Naive B cell (primary cell): ENCODE measurements around the gene N4BP2L1. TPM values are rescaled to one million over a fixed set of nuclear protein-coding genes. Genes with fewer than 3 reads are reported as not detected.

Experiments used
- ATAC-seq, 2 donors: fragments of 150-1000 bp; cut with Tn5 transposase; 2 replicates each; pipeline ENCODE4 v1.10.0; 2021; ENCODE audit warnings: low read depth in 2 of 2, mild to moderate bottlenecking in 2 of 2, moderate library complexity in 2 of 2
- DNase-seq: peaks from one replicate; pipeline ENCODE4 v3.0.0; 2022
- H3K27ac Mint-ChIP-seq, 6 donors: one replicate each; pipeline ENCODE4 v1.8.0; 2020 to 2022; ENCODE audit warnings: mild to moderate bottlenecking in 6 of 6, mixed read lengths in 6 of 6, moderate library complexity in 5 of 6, inconsistent platforms in 2 of 6
- H3K27me3 Mint-ChIP-seq, 3 donors: one replicate each; pipeline ENCODE4 v1.8.0; 2021 to 2022; ENCODE audit warnings: mixed read lengths in 3 of 3, mild to moderate bottlenecking in 1 of 3
- H3K36me3 Mint-ChIP-seq, 2 donors: one replicate each; pipeline ENCODE4 v1.8.0; 2020 to 2022; ENCODE audit warnings: mixed read lengths in 2 of 2, inconsistent platforms in 1 of 2, mild to moderate bottlenecking in 1 of 2
- H3K4me1 Mint-ChIP-seq, 3 donors: one replicate each; pipeline ENCODE4 v1.8.0; 2020 to 2022; ENCODE audit warnings: mixed read lengths in 3 of 3, inconsistent platforms in 1 of 3, mild to moderate bottlenecking in 1 of 3, moderate library complexity in 1 of 3
- H3K4me3 Mint-ChIP-seq, 8 donors: one replicate each; pipeline ENCODE4 v1.8.0; 2020 to 2022; ENCODE audit warnings: mild to moderate bottlenecking in 8 of 8, mixed read lengths in 8 of 8, moderate library complexity in 8 of 8, inconsistent platforms in 2 of 8
- H3K9me3 Mint-ChIP-seq, 7 donors: one replicate each; pipeline ENCODE4 v1.8.0; 2020 to 2022; ENCODE audit warnings: mixed read lengths in 7 of 7, mild to moderate bottlenecking in 5 of 7, inconsistent platforms in 2 of 7, moderate library complexity in 1 of 7
- polyA plus RNA-seq, 6 donors: library from polyadenylated mRNA; unstranded; fragments of 300-500 nt; fragmentation: Illumina TruSeq; gene quantifications; one replicate each; pipeline ENCODE4 v1.2.3, GENCODE V29; 2021; ENCODE audit warnings: low read depth in 6 of 6

Gene N4BP2L1
- polyA plus RNA-seq, 6 donors from 2014 or later = 77.0 to 152 (median 99.1) TPM

- ATAC-seq (no peak), DNase-seq (no peak)
- Mint-ChIP-seq H3K36me3 (peaks cover 3 to 15% of the 10 kb centered on the region in 2 donors), H3K27ac (no peak overlapping the region), H3K4me3 (no peak overlapping the region), H3K4me1 (peaks cover 1 to 4% (median 2%) of the 10 kb centered on the region in 3 donors), H3K9me3 (peaks cover 0 to 13% (median 5%) of the 10 kb centered on the region in 7 donors), H3K27me3 (no peaks in the 10 kb centered on the region)
Observed at GRCh38 chr13:32448972-32449371, 21.0 kb upstream of the N4BP2L1 start.

- Mint-ChIP-seq H3K9me3 (peaks cover 0 to 13% (median 5%) of the 10 kb centered on the region in 7 donors), H3K27me3 (no peaks in the 10 kb centered on the region), H3K36me3 (peaks cover 0 to 10% of the 10 kb centered on the region in 2 donors), H3K4me3 (no peak overlapping the region), H3K27ac (peak overlapping the region in 1 of 6 donors; percentile 49), H3K4me1 (peaks cover 8 to 14% (median 9%) of the 10 kb centered on the region in 3 donors)
- no peak for ATAC-seq
- no peak for DNase-seq
Observed at GRCh38 chr13:32447894-32448623, 20.1 kb upstream of the N4BP2L1 start.

DNA sequence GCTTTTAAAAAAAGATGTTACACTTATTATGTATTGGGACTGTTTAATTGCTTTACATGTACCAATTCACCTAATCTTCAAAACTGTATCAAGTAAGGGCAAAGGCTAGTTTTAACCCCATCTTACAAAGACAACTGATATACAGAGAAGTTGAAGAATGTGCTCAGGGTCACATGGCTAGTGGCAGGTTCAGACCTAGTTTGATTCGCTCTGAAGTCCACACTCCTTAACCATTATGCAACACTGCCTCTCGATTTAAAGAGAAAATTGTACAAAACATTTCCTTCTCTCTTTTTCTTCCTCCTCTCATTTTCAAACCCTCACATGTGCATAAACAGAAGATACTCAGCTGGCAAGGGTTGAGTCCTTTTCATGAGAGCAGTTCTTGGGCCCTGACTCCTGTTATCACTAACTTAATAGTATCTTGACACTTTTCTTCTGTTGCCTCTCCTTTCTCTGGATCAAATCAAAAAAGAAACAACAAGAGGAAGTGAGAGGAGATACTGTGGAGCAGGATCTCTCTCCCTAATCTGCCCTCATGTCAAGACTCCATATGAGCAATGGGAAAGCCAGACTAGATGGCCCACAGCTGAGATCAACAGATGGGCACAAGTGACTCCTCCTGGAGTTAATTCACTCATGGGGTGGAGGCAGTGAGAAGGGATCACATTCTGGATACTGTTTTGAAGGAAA is 19.0 kb upstream of the N4BP2L1 start:
- H3K27ac Mint-ChIP-seq = peak overlapping the region in 4 of 6 donors; percentile 4 to 72 (median 36)
- no peaks in the 10 kb centered on the region for H3K27me3 Mint-ChIP-seq
- peaks cover 10 to 17% (median 12%) of the 10 kb centered on the region in 3 donors for H3K4me1 Mint-ChIP-seq
- DNase-seq = no peak
- peaks cover 0 to 10% of the 10 kb centered on the region in 2 donors for H3K36me3 Mint-ChIP-seq
- H3K4me3 Mint-ChIP-seq = no peak overlapping the region
- ATAC-seq = no peak
- H3K9me3 Mint-ChIP-seq = peaks cover 0 to 6% (median 2%) of the 10 kb centered on the region in 7 donors

GRCh38 chr13:32446220-32446619 is 18.3 kb upstream of the N4BP2L1 start:
- Mint-ChIP-seq H3K4me3 (no peak overlapping the region), H3K27ac (no peak overlapping the region), H3K9me3 (peaks cover 0 to 4% (median 2%) of the 10 kb centered on the region in 7 donors), H3K36me3 (peaks cover 0 to 7% of the 10 kb centered on the region in 2 donors), H3K4me1 (peaks cover 10 to 17% (median 12%) of the 10 kb centered on the region in 3 donors), H3K27me3 (no peaks in the 10 kb centered on the region)
- DNase-seq (no peak), ATAC-seq (no peak)

GRCh38 chr13:32445461-32445860 is 17.5 kb upstream of the N4BP2L1 start:
- H3K9me3 Mint-ChIP-seq = no peaks in the 10 kb centered on the region
- H3K27ac Mint-ChIP-seq = no peak overlapping the region
- H3K4me3 Mint-ChIP-seq = no peak overlapping the region
- ATAC-seq (no peak), DNase-seq (no peak)
- H3K4me1 Mint-ChIP-seq = peaks cover 10 to 17% (median 12%) of the 10 kb centered on the region in 3 donors
- H3K36me3 Mint-ChIP-seq = no peaks in the 10 kb centered on the region
- no peaks in the 10 kb centered on the region for H3K27me3 Mint-ChIP-seq

GRCh38 chr13:32443111-32443510 is 15.2 kb upstream of the N4BP2L1 start:
- Mint-ChIP-seq H3K27ac (peak overlapping the region in 5 of 6 donors; percentile 38 to 91 (median 58)), H3K4me1 (peaks cover 10 to 17% (median 12%) of the 10 kb centered on the region in 3 donors), H3K27me3 (no peaks in the 10 kb centered on the region), H3K4me3 (peak overlapping the region in 2 of 8 donors; percentile 3 to 61), H3K9me3 (no peaks in the 10 kb centered on the region), H3K36me3 (no peaks in the 10 kb centered on the region)
- peak; percentile 41 for DNase-seq
- ATAC-seq = peak; percentile 84 to 85

DNA sequence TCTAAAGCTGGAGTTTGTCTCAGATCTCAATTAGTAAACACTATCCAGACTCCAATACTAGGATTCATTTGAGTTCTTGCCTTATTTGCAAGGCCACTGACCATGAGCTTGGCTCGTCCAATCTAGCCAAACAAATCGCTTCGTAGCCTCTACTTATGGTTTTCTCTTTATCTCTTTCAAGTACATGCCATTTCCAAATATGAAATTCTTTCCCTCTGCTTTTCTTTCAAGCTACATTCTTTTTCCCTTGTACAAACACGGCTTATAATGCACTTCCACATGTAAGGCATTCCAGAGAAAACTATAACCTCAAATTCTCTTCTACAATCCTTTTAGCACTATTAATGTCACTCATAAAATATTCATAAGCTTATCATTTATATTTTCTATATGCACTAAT is 10.9 kb upstream of the N4BP2L1 start:
- peaks cover 0 to 5% of the 10 kb centered on the region in 2 donors for H3K36me3 Mint-ChIP-seq
- H3K9me3 Mint-ChIP-seq = no peaks in the 10 kb centered on the region
- H3K4me1 Mint-ChIP-seq = peaks cover 8 to 12% (median 9%) of the 10 kb centered on the region in 3 donors
- H3K27me3 Mint-ChIP-seq = no peaks in the 10 kb centered on the region
- DNase-seq (no peak), ATAC-seq (no peak)
- no peak overlapping the region for H3K27ac Mint-ChIP-seq
- H3K4me3 Mint-ChIP-seq = no peak overlapping the region

GRCh38 chr13:32432856-32433255 is 4.9 kb upstream of the N4BP2L1 start:
- DNase-seq (no peak), ATAC-seq (no peak)
- no peaks in the 10 kb centered on the region for H3K9me3 Mint-ChIP-seq
- no peaks in the 10 kb centered on the region for H3K27me3 Mint-ChIP-seq
- peaks cover 13 to 20% (median 14%) of the 10 kb centered on the region in 3 donors for H3K4me1 Mint-ChIP-seq
- H3K4me3 Mint-ChIP-seq = no peak overlapping the region
- H3K27ac Mint-ChIP-seq = no peak overlapping the region
- peaks cover 0 to 5% of the 10 kb centered on the region in 2 donors for H3K36me3 Mint-ChIP-seq

DNA sequence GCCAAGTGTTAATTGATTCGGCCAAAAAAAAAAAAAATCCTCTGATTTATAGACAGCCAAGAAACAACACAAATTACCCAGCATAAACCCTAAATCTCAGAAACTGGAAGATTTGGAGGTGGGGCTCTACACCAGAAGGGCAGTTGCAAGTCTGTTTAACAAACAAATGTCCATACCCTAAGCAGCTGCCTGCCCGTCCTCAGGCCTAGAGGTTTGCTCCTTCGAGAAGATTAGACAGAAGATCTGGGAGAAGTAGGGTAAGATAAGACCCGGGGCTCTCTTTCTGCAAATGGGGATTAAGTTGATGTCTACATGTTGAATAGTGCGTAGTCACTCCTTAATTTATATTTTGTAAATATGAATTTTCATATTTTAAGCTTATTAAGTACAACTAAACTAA is 3.4 kb upstream of the N4BP2L1 start:
- Mint-ChIP-seq H3K27ac (peak overlapping the region in 1 of 6 donors; percentile 30), H3K27me3 (no peaks in the 10 kb centered on the region), H3K9me3 (no peaks in the 10 kb centered on the region), H3K36me3 (peaks cover 5 to 6% of the 10 kb centered on the region in 2 donors), H3K4me1 (peaks cover 18 to 26% (median 18%) of the 10 kb centered on the region in 3 donors), H3K4me3 (no peak overlapping the region)
- DNase-seq (no peak), ATAC-seq (no peak)

- Mint-ChIP-seq H3K4me3 (peak overlapping the region in 4 of 8 donors; percentile 11 to 48 (median 31)), H3K27ac (peak overlapping the region; percentile 1 to 100 (median 80)), H3K27me3 (no peaks in the 10 kb centered on the region), H3K9me3 (no peaks in the 10 kb centered on the region), H3K4me1 (peaks cover 28 to 36% (median 30%) of the 10 kb centered on the region in 3 donors), H3K36me3 (peaks cover 0 to 8% of the 10 kb centered on the region in 2 donors)
- ATAC-seq (no peak), DNase-seq (no peak)
Observed at GRCh38 chr13:32430018-32430747, 2.3 kb upstream of the N4BP2L1 start.

DNA sequence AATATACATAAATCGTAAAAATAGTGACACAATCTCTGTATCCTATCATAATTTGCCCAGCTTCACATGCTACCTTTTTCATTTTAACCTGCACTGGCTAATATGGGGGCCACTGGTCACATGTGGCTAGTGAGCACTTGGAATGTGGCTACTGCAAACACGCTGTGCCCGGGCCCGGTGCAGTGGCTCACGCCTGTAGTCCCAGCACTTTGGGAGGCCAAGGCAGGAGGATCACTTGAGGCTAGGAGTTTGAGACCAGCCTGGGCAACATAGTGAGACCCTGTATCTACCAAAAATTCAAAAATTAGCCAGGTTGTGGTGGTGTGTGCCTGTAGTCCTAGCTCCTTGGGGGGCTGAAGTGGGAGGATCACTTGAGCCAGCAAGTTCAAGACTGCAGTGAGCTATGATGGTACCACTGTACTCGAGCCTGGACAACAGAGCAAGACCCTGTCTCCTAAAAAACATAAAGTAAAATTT is 1.5 kb upstream of the N4BP2L1 start:
- H3K4me3 Mint-ChIP-seq = peak overlapping the region in 3 of 8 donors; percentile 25 to 97 (median 90)
- H3K27me3 Mint-ChIP-seq = no peaks in the 10 kb centered on the region
- peak overlapping the region in 3 of 6 donors; percentile 39 to 100 (median 99) for H3K27ac Mint-ChIP-seq
- no peaks in the 10 kb centered on the region for H3K9me3 Mint-ChIP-seq
- DNase-seq (no peak), ATAC-seq (no peak)
- H3K36me3 Mint-ChIP-seq = peaks cover 0 to 8% of the 10 kb centered on the region in 2 donors
- H3K4me1 Mint-ChIP-seq = peaks cover 31 to 39% (median 35%) of the 10 kb centered on the region in 3 donors

- Mint-ChIP-seq H3K27me3 (no peaks in the 10 kb centered on the region), H3K27ac (peak overlapping the region; percentile 97 to 100 (median 98)), H3K9me3 (no peaks in the 10 kb centered on the region), H3K36me3 (peaks cover 0 to 8% of the 10 kb centered on the region in 2 donors), H3K4me1 (peaks cover 37 to 45% (median 41%) of the 10 kb centered on the region in 3 donors), H3K4me3 (peak overlapping the region; percentile 90 to 99 (median 95))
- DNase-seq = peak; percentile 56
- ATAC-seq = peak; percentile 19 to 24
Observed at GRCh38 chr13:32428581-32429432, 877 bp upstream of the N4BP2L1 start.
